Measurements from ENCODE around the gene RIN1. TPM values are rescaled to one million over a fixed set of nuclear protein-coding genes. Genes with fewer than 3 reads are reported as not detected.
A peak's percentile ranks its signal among the peaks of the same experiment; 100 is the strongest.

RIN1 gene
- total RNA-seq, 2 donors from 2014 or later, result 2.2 to 2.6 TPM

DNA sequence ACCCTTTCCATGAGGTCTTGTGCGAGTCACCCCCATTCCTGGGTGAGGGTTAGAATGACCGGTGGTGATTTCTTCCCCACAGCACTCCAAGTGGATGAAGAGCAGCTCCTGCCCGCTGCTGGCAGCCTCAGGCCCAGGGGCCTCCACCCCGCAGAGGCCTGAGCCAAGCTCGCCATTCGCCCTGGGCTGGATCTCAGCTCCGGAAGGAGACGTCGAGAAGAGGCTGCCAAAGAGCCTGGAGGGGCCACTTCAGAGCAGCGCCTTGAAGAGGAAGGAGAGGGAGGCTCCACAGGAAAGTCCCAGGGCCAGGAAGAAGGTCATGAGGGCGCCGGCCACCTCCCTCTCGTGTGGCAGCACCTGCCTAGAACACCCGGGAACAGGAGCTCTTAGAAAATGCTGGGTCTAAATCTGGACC lies 27.0 kb upstream of the RIN1 start:
- Mint-ChIP-seq H3K4me1 (no peaks in the 10 kb centered on the region), H3K9me3 (no peaks in the 10 kb centered on the region), H3K36me3 (ENCODE audit: low read depth) (peaks cover 46% of the 10 kb centered on the region), H3K27ac (no peak overlapping the region), H3K27me3 (ENCODE audit: insufficient read depth) (no peaks in the 10 kb centered on the region), H3K4me3 (no peak overlapping the region)
- Histone ChIP-seq H3K4me3 (ENCODE audit: low read length) (no peak overlapping the region), H3K4me1 (ENCODE audit: control insufficient read depth, insufficient read depth, low read length) (no peaks in the 10 kb centered on the region), H3K9me3 (ENCODE audit: control insufficient read depth, low read length) (no peaks in the 10 kb centered on the region), H3K9ac (ENCODE audit: extremely low read depth, low read length, poor library complexity, severe bottlenecking) (no peak overlapping the region), H3K36me3 (ENCODE audit: control insufficient read depth, insufficient read depth, low read length) (peaks cover 45% of the 10 kb centered on the region), H3K27me3 (ENCODE audit: control insufficient read depth, insufficient read depth, low read length, poor library complexity, severe bottlenecking) (no peaks in the 10 kb centered on the region), H3K27ac (ENCODE audit: low read depth, low read length) (no peak overlapping the region)
- TF ChIP-seq, protein P1, sequence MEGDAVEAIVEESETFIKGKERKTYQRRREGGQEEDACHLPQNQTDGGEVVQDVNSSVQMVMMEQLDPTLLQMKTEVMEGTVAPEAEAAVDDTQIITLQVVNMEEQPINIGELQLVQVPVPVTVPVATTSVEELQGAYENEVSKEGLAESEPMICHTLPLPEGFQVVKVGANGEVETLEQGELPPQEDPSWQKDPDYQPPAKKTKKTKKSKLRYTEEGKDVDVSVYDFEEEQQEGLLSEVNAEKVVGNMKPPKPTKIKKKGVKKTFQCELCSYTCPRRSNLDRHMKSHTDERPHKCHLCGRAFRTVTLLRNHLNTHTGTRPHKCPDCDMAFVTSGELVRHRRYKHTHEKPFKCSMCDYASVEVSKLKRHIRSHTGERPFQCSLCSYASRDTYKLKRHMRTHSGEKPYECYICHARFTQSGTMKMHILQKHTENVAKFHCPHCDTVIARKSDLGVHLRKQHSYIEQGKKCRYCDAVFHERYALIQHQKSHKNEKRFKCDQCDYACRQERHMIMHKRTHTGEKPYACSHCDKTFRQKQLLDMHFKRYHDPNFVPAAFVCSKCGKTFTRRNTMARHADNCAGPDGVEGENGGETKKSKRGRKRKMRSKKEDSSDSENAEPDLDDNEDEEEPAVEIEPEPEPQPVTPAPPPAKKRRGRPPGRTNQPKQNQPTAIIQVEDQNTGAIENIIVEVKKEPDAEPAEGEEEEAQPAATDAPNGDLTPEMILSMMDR (conservative IDR thresholded peaks at IDR 0.05), result no peak
- WGBS, 2 experiments (ENCODE audit: insufficient coverage in 1 of 2, insufficient read length in 1 of 2), result 95 to 100% methylated on average over 7 to 14 of the region's 14 CpGs
- no peak for DNase-seq

DNA sequence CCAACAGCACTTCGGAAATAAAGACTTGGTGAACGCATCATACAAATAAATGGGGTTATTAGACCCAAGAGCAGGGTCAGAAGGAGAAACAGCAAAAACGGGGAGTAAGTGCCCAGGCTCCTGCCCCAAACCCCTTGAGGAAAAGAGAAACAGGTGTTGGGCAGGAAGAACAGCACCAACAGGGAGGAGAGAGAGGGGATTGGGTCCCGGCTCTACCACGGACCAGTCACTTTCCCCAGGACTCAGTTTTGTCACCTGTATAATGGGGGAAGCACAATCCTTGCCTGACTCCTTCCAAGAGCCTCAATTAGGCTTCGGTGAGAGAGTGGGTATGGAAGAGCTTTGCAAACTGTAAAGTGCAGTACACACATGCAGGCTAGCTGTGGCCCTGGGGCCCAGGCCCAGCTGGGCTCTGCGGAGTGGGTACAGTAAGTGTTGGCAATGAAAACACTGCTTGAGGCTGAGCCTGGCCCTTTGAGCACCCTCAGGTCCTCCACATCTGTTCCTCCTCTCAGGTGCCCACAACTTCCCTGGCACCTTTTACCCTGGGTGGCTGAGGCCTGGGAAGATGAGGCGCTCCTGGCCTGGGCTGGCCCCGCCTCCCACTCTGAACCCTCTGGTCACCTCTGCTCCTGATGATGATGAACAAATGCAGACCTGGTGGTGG lies 26.4 kb upstream of the RIN1 start:
- H3K4me1 Mint-ChIP-seq, result no peaks in the 10 kb centered on the region
- Histone ChIP-seq H3K27ac (ENCODE audit: low read depth, low read length) (no peak overlapping the region), H3K4me1 (ENCODE audit: control insufficient read depth, insufficient read depth, low read length) (no peaks in the 10 kb centered on the region), H3K9ac (ENCODE audit: extremely low read depth, low read length, poor library complexity, severe bottlenecking) (no peak overlapping the region), H3K9me3 (ENCODE audit: control insufficient read depth, low read length) (no peaks in the 10 kb centered on the region), H3K27me3 (ENCODE audit: control insufficient read depth, insufficient read depth, low read length, poor library complexity, severe bottlenecking) (no peaks in the 10 kb centered on the region), H3K36me3 (ENCODE audit: control insufficient read depth, insufficient read depth, low read length) (peaks cover 40% of the 10 kb centered on the region), H3K4me3 (ENCODE audit: low read length) (no peak overlapping the region)
- H3K9me3 Mint-ChIP-seq, result no peaks in the 10 kb centered on the region
- no peak overlapping the region for H3K4me3 Mint-ChIP-seq
- H3K36me3 Mint-ChIP-seq (ENCODE audit: low read depth), result peaks cover 42% of the 10 kb centered on the region
- 81 to 92% methylated on average over 6 to 9 of the region's 9 CpGs for WGBS, 2 experiments (ENCODE audit: insufficient coverage in 1 of 2, insufficient read length in 1 of 2)
- no peaks in the 10 kb centered on the region for H3K27me3 Mint-ChIP-seq (ENCODE audit: insufficient read depth)
- H3K27ac Mint-ChIP-seq, result no peak overlapping the region
- DNase-seq, result no peak
- TF ChIP-seq, protein P1 (conservative IDR thresholded peaks at IDR 0.05), result no peak

DNA sequence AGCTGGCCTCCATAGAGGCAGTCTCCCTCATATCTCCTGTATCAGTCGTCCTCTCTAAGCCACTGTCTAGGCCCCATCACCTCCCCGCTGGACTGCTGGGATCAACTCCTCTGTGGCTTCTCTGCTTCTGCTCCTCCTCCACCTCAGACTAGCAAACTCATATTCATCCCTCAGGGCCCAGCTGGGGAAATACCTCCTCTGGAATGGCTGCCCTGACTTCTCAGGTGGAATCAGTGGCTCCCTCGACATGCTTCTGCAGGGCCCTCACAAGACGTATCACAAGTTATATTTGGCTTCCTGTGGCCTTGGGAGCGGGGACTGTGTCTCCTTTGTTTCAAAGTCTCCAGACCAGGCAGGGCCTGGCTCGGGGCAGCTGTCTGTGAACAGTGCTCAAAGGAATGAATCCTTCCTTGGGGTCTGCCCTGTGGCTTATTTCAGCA lies 25.3 kb upstream of the RIN1 start:
- peaks cover 34% of the 10 kb centered on the region for H3K36me3 Mint-ChIP-seq (ENCODE audit: low read depth)
- no peaks in the 10 kb centered on the region for H3K9me3 Mint-ChIP-seq
- H3K9me3 ChIP-seq (ENCODE audit: control insufficient read depth, low read length), result no peaks in the 10 kb centered on the region
- no peak overlapping the region for H3K4me3 ChIP-seq (ENCODE audit: low read length)
- peak overlapping the region; percentile 68 for H3K27ac ChIP-seq (ENCODE audit: low read depth, low read length)
- H3K27ac Mint-ChIP-seq, result peak overlapping the region; percentile 13
- H3K27me3 Mint-ChIP-seq (ENCODE audit: insufficient read depth), result no peaks in the 10 kb centered on the region
- no peaks in the 10 kb centered on the region for H3K4me1 ChIP-seq (ENCODE audit: control insufficient read depth, insufficient read depth, low read length)
- 91 to 93% methylated on average over 5 to 6 of the region's 6 CpGs for WGBS, 2 experiments (ENCODE audit: insufficient coverage in 1 of 2, insufficient read length in 1 of 2)
- no peaks in the 10 kb centered on the region for H3K27me3 ChIP-seq (ENCODE audit: control insufficient read depth, insufficient read depth, low read length, poor library complexity, severe bottlenecking)
- H3K4me1 Mint-ChIP-seq, result no peaks in the 10 kb centered on the region
- TF ChIP-seq, protein P1 (conservative IDR thresholded peaks at IDR 0.05), result no peak
- DNase-seq, result no peak
- H3K4me3 Mint-ChIP-seq, result no peak overlapping the region
- H3K9ac ChIP-seq (ENCODE audit: extremely low read depth, low read length, poor library complexity, severe bottlenecking), result no peak overlapping the region
- peaks cover 29% of the 10 kb centered on the region for H3K36me3 ChIP-seq (ENCODE audit: control insufficient read depth, insufficient read depth, low read length)

All from endodermal cell (in vitro differentiated cells).